ENCODE results near the gene SFRP2.

GRCh38 chr4:153759407-153760316 is 29.2 kb downstream of the SFRP2 start, which contains the start of gene RNF175:
- no peak for TF ChIP-seq CTCF (IDR thresholded peaks at IDR 0.05; ENCODE audit: low read depth, low read length)
- TF ChIP-seq POLR2A (IDR thresholded peaks at IDR 0.05; ENCODE audit: extremely low read depth, insufficient read length), result no peak
